Panc1 (cell line): ENCODE data around the gene GRB7.

ENCODE experiments used
- REST ChIP-seq, 2 experiments: IDR thresholded peaks; 2 replicates each; pipeline ENCODE4 v1.6.1; 2011 to 2012; ENCODE audit warnings: low read depth in 2 of 2, control low read depth in 1 of 2, low read length in 1 of 2, mild to moderate bottlenecking in 1 of 2, moderate library complexity in 1 of 2; ENCODE audit not compliant: insufficient read depth in 1 of 2
- TF ChIP-seq, protein P1 (sequence below): fragments of 450-650 bp; IDR thresholded peaks from 2 replicates; pipeline ENCODE4 v1.5.1; 2017; ENCODE audit warnings: mild to moderate bottlenecking

- TF ChIP-seq, protein P1, sequence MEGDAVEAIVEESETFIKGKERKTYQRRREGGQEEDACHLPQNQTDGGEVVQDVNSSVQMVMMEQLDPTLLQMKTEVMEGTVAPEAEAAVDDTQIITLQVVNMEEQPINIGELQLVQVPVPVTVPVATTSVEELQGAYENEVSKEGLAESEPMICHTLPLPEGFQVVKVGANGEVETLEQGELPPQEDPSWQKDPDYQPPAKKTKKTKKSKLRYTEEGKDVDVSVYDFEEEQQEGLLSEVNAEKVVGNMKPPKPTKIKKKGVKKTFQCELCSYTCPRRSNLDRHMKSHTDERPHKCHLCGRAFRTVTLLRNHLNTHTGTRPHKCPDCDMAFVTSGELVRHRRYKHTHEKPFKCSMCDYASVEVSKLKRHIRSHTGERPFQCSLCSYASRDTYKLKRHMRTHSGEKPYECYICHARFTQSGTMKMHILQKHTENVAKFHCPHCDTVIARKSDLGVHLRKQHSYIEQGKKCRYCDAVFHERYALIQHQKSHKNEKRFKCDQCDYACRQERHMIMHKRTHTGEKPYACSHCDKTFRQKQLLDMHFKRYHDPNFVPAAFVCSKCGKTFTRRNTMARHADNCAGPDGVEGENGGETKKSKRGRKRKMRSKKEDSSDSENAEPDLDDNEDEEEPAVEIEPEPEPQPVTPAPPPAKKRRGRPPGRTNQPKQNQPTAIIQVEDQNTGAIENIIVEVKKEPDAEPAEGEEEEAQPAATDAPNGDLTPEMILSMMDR: no peak
- no peak for TF ChIP-seq REST (IDR thresholded peaks at IDR 0.05; ENCODE audit: insufficient read depth in 1 of 2, low read depth in 2 of 2, low read length in 1 of 2)
These were observed 13.9 kb downstream of the GRB7 start for GRCh38 chr17:39751637-39752036.
